Activated CD4-positive, alpha-beta T cell treated with anti-CD3 and anti-CD28 coated beads for 24 hours (primary cell): ENCODE data around the gene OR1C1.
"Not testable (repeated sequence)": the region's sequence is repeated elsewhere in the genome, so short reads cannot be mapped to it uniquely, and the experiment has no call there.

Source experiments
- DNase-seq, 2 donors: peaks; one replicate each; pipeline ENCODE4 v3.0.0-alpha.2; 2020; ENCODE audit warnings: low read depth in 2 of 2

The OR1C1 gene

GRCh38 chr1:247760456-247760855 lies at the start of gene OR1C1:
TSS of gene OR1C1 (minus strand) at chr1:247760556. CDS start at chr1:247758406, 2,150 bp downstream.
- DNase-seq: no peak

- DNase-seq: no peak
These were observed 37.2 kb upstream of the OR1C1 start for GRCh38 chr1:247797518-247797917.

- no peak for DNase-seq
These were observed 9.2 kb upstream of the OR1C1 start for GRCh38 chr1:247769603-247770002.

GRCh38 chr1:247754311-247754710 lies 6.0 kb downstream of the OR1C1 start:
- not testable (repeated sequence) for DNase-seq

- DNase-seq: no peak
These were observed 10.5 kb downstream of the OR1C1 start for GRCh38 chr1:247749870-247750269.

- no peak for DNase-seq
These were observed 12.3 kb downstream of the OR1C1 start, which contains the start of gene OR14A2 for GRCh38 chr1:247748041-247748440. TSS of gene OR14A2 (minus strand) at chr1:247748141.

- DNase-seq: no peak
These were observed 12.7 kb downstream of the OR1C1 start for GRCh38 chr1:247747616-247748015.

- no peak for DNase-seq
These were observed 13.9 kb downstream of the OR1C1 start for GRCh38 chr1:247746391-247746935.

- DNase-seq: not testable (repeated sequence)
These were observed 18.1 kb downstream of the OR1C1 start for GRCh38 chr1:247742215-247742760.

- DNase-seq: no peak
These were observed 18.6 kb downstream of the OR1C1 start for GRCh38 chr1:247741756-247742155.

GRCh38 chr1:247740721-247741120 lies 19.6 kb downstream of the OR1C1 start:
- no peak for DNase-seq

GRCh38 chr1:247738315-247738714 lies 22.0 kb downstream of the OR1C1 start, which contains the start of gene OR14K1:
TSS of gene OR14K1 (plus strand) at chr1:247738615. CDS start at chr1:247738615, 0 bp downstream.
- DNase-seq: no peak

GRCh38 chr1:247721222-247721621 lies 39.1 kb downstream of the OR1C1 start:
- no peak for DNase-seq

- DNase-seq: no peak
These were observed 43.8 kb downstream of the OR1C1 start, which contains the start of gene OR6F1 for GRCh38 chr1:247716546-247716945. TSS of gene OR6F1 (minus strand) at chr1:247716646. CDS start at chr1:247712755, 3,891 bp downstream.

GRCh38 chr1:247713753-247714152 lies 46.6 kb downstream of the OR1C1 start:
- no peak for DNase-seq

GRCh38 chr1:247710681-247711080 lies 49.7 kb downstream of the OR1C1 start:
- not testable (repeated sequence) for DNase-seq
